HepG2 (cell line): ENCODE data around the gene PKD1L1. TPM values are rescaled to one million over a fixed set of nuclear protein-coding genes. Genes with fewer than 3 reads are reported as not detected.

Source experiments
- ATAC-seq: fragments of 200-7000 bp; cut with Tn5 transposase; 3 replicates; pipeline ENCODE4 v1.9.1; 2020; ENCODE audit warnings: mild to moderate bottlenecking, moderate library complexity
- BruUV-seq: library from RNA; stranded (reverse); fragments of 400-500 nt; replicated peaks from 2 replicates; lab custom pipeline; 2021; lab: Mats Ljungman, UMichigan
- CTCF ChIA-PET: fragments of 300-600 bp; formaldehyde crosslinking; extraction: SDS; loops from one replicate; lab custom pipeline; 2021; ENCODE audit warnings: low total read pairs, inconsistent platforms, low intra/inter-chr PET ratio; lab: Yijun Ruan, JAX
- POLR2A ChIA-PET: fragments of 350-600 bp; sonication (Branson Sonifier 250); formaldehyde crosslinking; loops from one replicate; lab custom pipeline; 2020; ENCODE audit warnings: antibody characterized with exemption, inconsistent platforms; lab: Yijun Ruan, JAX
- DNase-seq: peaks from one replicate; pipeline ENCODE4 v3.0.0-alpha.2; 2015; ENCODE audit warnings: low spot score
- FAIRE-seq: peaks from 3 replicates; lab custom pipeline; 2011; peaks lifted over from hg19 to GRCh38; lab: Jason Lieb, UNC
- H2AFZ ChIP-seq: one replicate; pipeline ENCODE4 v1.6.1; 2011; ENCODE audit warnings: low read length, inconsistent platforms
- H3K27ac ChIP-seq: fragments of 300-600 bp; 3 replicates; pipeline ENCODE4 v1.8.0; 2011; ENCODE audit warnings: mixed run types, mild to moderate bottlenecking, mixed read lengths, low read length, inconsistent platforms; ENCODE audit not compliant: insufficient read depth; ENCODE audit errors: extremely low read length
- H3K27me3 ChIP-seq, 2 experiments: fragments of 200-600 bp in 1 of 2; 2 replicates in 1 of 2; 3 replicates in 1 of 2; pipeline versions ENCODE4 v1.6.0 to v1.8.0; 2011; ENCODE audit warnings: low read length in 2 of 2, mild to moderate bottlenecking in 2 of 2, moderate library complexity in 2 of 2, inconsistent platforms in 1 of 2; ENCODE audit not compliant: insufficient read depth in 2 of 2, control insufficient read depth in 1 of 2
- H3K36me3 ChIP-seq, 2 experiments: fragments of 200-600 bp in 1 of 2; replicated peaks in 1 of 2; 2 replicates in 1 of 2; 3 replicates in 1 of 2; pipeline versions ENCODE4 v1.5.1 to v1.8.0; 2011; ENCODE audit warnings: low read length in 2 of 2, inconsistent platforms in 1 of 2; ENCODE audit not compliant: insufficient read depth in 2 of 2, control insufficient read depth in 1 of 2
- H3K4me1 ChIP-seq: 2 replicates; pipeline ENCODE4 v1.5.1; 2012; ENCODE audit warnings: low read length, inconsistent platforms; ENCODE audit not compliant: insufficient read depth
- H3K4me2 ChIP-seq: 2 replicates; pipeline ENCODE4 v1.6.0; 2011; ENCODE audit warnings: low read depth, low read length, inconsistent platforms
- H3K4me3 ChIP-seq, 3 experiments: fragments of 200-600 bp in 1 of 3; sonication (generic), shearing (Covaris generic) in 1 of 3; replicated peaks in 1 of 3; 2 replicates each; pipeline ENCODE4 v1.5.1; 2011 to 2016; ENCODE audit warnings: low read length in 3 of 3, inconsistent platforms in 2 of 3, low read depth in 2 of 3, mild to moderate bottlenecking in 2 of 3, control low read depth in 1 of 3, mixed read lengths in 1 of 3; ENCODE audit not compliant: insufficient read depth in 1 of 3
- H3K79me2 ChIP-seq: one replicate; pipeline ENCODE4 v1.6.1; 2011; ENCODE audit warnings: low read length, inconsistent platforms; ENCODE audit not compliant: insufficient read depth
- H3K9ac ChIP-seq: 2 replicates; pipeline ENCODE4 v1.6.0; 2011; ENCODE audit warnings: mild to moderate bottlenecking, low read depth, low read length, inconsistent platforms; ENCODE audit not compliant: insufficient read depth
- H3K9me3 ChIP-seq: 2 replicates; pipeline ENCODE4 v1.5.1; 2012; ENCODE audit warnings: mild to moderate bottlenecking, low read length
- H4K20me1 ChIP-seq: 2 replicates; pipeline ENCODE4 v1.6.0; 2011; ENCODE audit warnings: inconsistent platforms, mild to moderate bottlenecking, low read length, moderate library complexity; ENCODE audit not compliant: insufficient read depth
- NR2F6 ChIP-seq, 2 experiments: IDR thresholded peaks; 2 replicates each; pipeline ENCODE4 v1.6.1; 2016; ENCODE audit warnings: antibody characterized with exemption in 1 of 2, mild to moderate bottlenecking in 1 of 2
- WGBS: methylation state at CpG from one replicate; pipeline ENCODE4 v1.1.6; 2017; ENCODE audit warnings: low lambda C conversion rate; 5-methylcytosine and 5-hydroxymethylcytosine counted together
- in situ Hi-C: cut with HindIII; loops from 2 replicates; pipeline ENCODE4 v1.10.0; 2017; ENCODE audit warnings: low pct_unique_long_range_greater_than_20kb; ENCODE audit not compliant: extremely low pct_ligation_motif_present
- intact Hi-C: fragments of 100-400 bp; cut with micrococcal nuclease; formaldehyde crosslinking; loops from one replicate; pipeline ENCODE4 v1.10.0; 2022; ENCODE audit not compliant: unreplicated experiment
- polyA plus RNA-seq, 8 experiments: library from polyadenylated mRNA; depleted of rRNA in 3 of 8; stranded (reverse) in 7 of 8; unstranded in 1 of 8; fragments of >200 nt; fragmentation: Illumina TruSeq in 4 of 8; extraction: Trizol in 4 of 8; gene quantifications; 2 replicates each; pipeline versions ENCODE4 v1.2.1 to v1.2.3, GENCODE V29; 2011 to 2016; ENCODE audit warnings: low read depth in 4 of 8, missing spikeins in 1 of 8, mixed read lengths in 1 of 8; ENCODE audit not compliant: insufficient read depth in 1 of 8
- total RNA-seq, 5 experiments: library from RNA; depleted of rRNA; stranded (reverse); fragments of >200 nt; fragmentation: Illumina TruSeq; extraction: Trizol; gene quantifications; 2 replicates each; pipeline ENCODE4 v1.2.3, GENCODE V29; 2016; ENCODE audit warnings: low read depth in 1 of 5
- TF ChIP-seq, protein P1 (sequence below), 2 experiments: fragments of 450-650 bp in 1 of 2; sonication (generic) in 1 of 2; formaldehyde crosslinking in 1 of 2; IDR thresholded peaks; 2 replicates each; pipeline versions ENCODE4 v1.6.1 to v1.8.0; 2016 to 2022; ENCODE audit warnings: antibody characterized with exemption in 1 of 2, mild to moderate bottlenecking in 1 of 2, missing genetic modification reagents in 1 of 2

PKD1L1 gene
- total and polyA plus RNA-seq, 2 of the 13 experiments (the other 11 are each of a cell fraction or from before 2014, with no cell fraction given): 0.01 TPM; not detected in 1

DNA sequence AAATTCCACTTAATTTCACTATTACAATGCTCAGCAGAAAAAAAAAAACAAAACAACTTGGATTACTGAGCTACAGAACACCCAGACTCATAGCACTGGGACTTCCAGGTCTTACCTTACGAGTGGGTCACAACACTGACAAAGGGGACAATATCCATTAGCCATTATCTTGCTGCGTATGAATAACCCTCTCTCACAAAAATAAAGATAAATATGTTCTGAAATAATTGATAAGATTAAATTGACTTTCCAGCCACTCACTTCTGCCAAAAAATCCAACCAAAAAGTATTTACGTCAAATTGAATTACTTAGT lies 128.7 kb downstream of the PKD1L1 start:
- DNase-seq: no peak
- H3K27ac ChIP-seq: no peak overlapping the region
- no peaks in the 10 kb centered on the region for H3K79me2 ChIP-seq
- ATAC-seq: no peak; the same call in 2 of the 3 replicates
- 91% methylated on average over 3 of the region's 3 CpGs for WGBS
- H3K27me3 ChIP-seq: no peaks in the 10 kb centered on the region
- no peaks in the 10 kb centered on the region for H3K36me3 ChIP-seq
- H3K4me3 ChIP-seq: no peak overlapping the region
- ChIA-PET POLR2A (interaction anchor here (1.2 kb wide), 1 partner anchor 56 kb away, joined by 4 read pairs; no protein-coding TSS in a partner anchor), CTCF (interaction anchor here (0.9 to 1.6 kb wide), 4 partner anchors 27 to 98 kb away, joined by 3 to 16 read pairs (median 4); no protein-coding TSS in a partner anchor)
- H2AFZ ChIP-seq: no peak overlapping the region
- no peaks in the 10 kb centered on the region for H3K9me3 ChIP-seq
- no peaks in the 10 kb centered on the region for H4K20me1 ChIP-seq
- TF ChIP-seq, protein P1, sequence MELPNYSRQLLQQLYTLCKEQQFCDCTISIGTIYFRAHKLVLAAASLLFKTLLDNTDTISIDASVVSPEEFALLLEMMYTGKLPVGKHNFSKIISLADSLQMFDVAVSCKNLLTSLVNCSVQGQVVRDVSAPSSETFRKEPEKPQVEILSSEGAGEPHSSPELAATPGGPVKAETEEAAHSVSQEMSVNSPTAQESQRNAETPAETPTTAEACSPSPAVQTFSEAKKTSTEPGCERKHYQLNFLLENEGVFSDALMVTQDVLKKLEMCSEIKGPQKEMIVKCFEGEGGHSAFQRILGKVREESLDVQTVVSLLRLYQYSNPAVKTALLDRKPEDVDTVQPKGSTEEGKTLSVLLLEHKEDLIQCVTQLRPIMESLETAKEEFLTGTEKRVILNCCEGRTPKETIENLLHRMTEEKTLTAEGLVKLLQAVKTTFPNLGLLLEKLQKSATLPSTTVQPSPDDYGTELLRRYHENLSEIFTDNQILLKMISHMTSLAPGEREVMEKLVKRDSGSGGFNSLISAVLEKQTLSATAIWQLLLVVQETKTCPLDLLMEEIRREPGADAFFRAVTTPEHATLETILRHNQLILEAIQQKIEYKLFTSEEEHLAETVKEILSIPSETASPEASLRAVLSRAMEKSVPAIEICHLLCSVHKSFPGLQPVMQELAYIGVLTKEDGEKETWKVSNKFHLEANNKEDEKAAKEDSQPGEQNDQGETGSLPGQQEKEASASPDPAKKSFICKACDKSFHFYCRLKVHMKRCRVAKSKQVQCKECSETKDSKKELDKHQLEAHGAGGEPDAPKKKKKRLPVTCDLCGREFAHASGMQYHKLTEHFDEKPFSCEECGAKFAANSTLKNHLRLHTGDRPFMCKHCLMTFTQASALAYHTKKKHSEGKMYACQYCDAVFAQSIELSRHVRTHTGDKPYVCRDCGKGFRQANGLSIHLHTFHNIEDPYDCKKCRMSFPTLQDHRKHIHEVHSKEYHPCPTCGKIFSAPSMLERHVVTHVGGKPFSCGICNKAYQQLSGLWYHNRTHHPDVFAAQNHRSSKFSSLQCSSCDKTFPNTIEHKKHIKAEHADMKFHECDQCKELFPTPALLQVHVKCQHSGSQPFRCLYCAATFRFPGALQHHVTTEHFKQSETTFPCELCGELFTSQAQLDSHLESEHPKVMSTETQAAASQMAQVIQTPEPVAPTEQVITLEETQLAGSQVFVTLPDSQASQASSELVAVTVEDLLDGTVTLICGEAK (IDR thresholded peaks at IDR 0.05): no peak
- TF ChIP-seq, protein P1 (CRISPR knock-in tag; IDR thresholded peaks at IDR 0.05): no peak
- TF ChIP-seq NR2F6 (IDR thresholded peaks at IDR 0.05) (0 out of 2 replicates have a peak, but pooled peaks have one; percentile 1), NR2F6 (CRISPR knock-in tag; IDR thresholded peaks at IDR 0.05) (no peak)
- no peak for FAIRE-seq
- H3K9ac ChIP-seq: no peak overlapping the region
- peaks cover 20% of the 10 kb centered on the region for H3K4me1 ChIP-seq
- H3K4me2 ChIP-seq: no peak overlapping the region
- intact Hi-C loops (loop anchor here (1.0 to 10.0 kb wide), 7 partner anchors 27 to 553 kb away; partner anchors contain the start of gene TNS3), in situ Hi-C loops (no loop called here)
- BruUV-seq: no TSS peak
